ENCODE results near the gene ITGB2. TPM values are rescaled to one million over a fixed set of nuclear protein-coding genes. Genes with fewer than 3 reads are reported as not detected.
A peak's percentile ranks its signal among the peaks of the same experiment; 100 is the strongest.

ITGB2 gene
- total RNA-seq, 1 experiment from 2014 or later: 1.5 TPM

DNA sequence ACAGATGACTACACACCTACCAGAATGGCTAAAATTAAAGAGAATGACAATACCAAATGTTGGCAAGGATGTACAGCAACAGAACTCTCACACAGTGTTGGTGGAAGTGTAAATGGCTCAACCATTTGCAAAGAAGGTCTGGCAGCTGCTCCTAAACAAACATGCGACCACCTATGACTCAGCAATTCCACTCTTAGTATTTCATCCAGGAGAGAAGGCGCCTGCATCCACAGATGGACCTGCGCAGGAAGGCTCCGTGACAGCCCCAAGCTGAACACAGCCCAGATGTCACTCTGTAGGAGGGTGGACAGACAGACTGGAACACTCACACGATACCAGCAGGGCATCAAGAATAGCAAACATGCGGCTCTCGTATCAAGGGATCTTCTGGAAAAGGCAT lies 53.9 kb downstream of the ITGB2 start:
- ATAC-seq: no peak
- Histone ChIP-seq H3K4me2 (ENCODE audit: low read length) (peak overlapping the region; percentile 43), H3K9me3 (ENCODE audit: control insufficient read depth in 1 of 2, insufficient read depth in 1 of 2, low read depth in 1 of 2, low read length in 2 of 2) (no peaks in the 10 kb centered on the region), H3K27me3 (ENCODE audit: insufficient read depth, low read length) (no peaks in the 10 kb centered on the region), H3K79me2 (ENCODE audit: insufficient read depth, low read length) (peaks cover 91% of the 10 kb centered on the region), H3K27ac (ENCODE audit: low read depth, low read length) (no peak overlapping the region), H3K36me3 (ENCODE audit: control insufficient read depth in 1 of 2, insufficient read depth in 2 of 2, low read length in 2 of 2) (peaks cover 4 to 10% of the 10 kb centered on the region in 2 experiments; a peak in 3 of 4 replicates), H2AFZ (ENCODE audit: low read depth, low read length, poor library complexity, severe bottlenecking) (no peak overlapping the region), H3K4me3 (replicated peaks in 1 of 2; ENCODE audit: low read depth in 1 of 2, low read length in 2 of 2) (no peak overlapping the region), H3K4me1 (ENCODE audit: control insufficient read depth in 1 of 2, insufficient read depth in 2 of 2, low read length in 2 of 2) (peaks cover 42 to 54% of the 10 kb centered on the region in 2 experiments), H3K9me2 (ENCODE audit: insufficient read depth) (no peaks in the 10 kb centered on the region), H3K9ac (ENCODE audit: low read length) (peak overlapping the region; percentile 16; the same call in 1 of the 2 replicates), H4K20me1 (ENCODE audit: insufficient read depth) (no peaks in the 10 kb centered on the region)
- no peak for TF ChIP-seq EZH2 (IDR thresholded peaks at IDR 0.05)
- TF ChIP-seq, protein P1, sequence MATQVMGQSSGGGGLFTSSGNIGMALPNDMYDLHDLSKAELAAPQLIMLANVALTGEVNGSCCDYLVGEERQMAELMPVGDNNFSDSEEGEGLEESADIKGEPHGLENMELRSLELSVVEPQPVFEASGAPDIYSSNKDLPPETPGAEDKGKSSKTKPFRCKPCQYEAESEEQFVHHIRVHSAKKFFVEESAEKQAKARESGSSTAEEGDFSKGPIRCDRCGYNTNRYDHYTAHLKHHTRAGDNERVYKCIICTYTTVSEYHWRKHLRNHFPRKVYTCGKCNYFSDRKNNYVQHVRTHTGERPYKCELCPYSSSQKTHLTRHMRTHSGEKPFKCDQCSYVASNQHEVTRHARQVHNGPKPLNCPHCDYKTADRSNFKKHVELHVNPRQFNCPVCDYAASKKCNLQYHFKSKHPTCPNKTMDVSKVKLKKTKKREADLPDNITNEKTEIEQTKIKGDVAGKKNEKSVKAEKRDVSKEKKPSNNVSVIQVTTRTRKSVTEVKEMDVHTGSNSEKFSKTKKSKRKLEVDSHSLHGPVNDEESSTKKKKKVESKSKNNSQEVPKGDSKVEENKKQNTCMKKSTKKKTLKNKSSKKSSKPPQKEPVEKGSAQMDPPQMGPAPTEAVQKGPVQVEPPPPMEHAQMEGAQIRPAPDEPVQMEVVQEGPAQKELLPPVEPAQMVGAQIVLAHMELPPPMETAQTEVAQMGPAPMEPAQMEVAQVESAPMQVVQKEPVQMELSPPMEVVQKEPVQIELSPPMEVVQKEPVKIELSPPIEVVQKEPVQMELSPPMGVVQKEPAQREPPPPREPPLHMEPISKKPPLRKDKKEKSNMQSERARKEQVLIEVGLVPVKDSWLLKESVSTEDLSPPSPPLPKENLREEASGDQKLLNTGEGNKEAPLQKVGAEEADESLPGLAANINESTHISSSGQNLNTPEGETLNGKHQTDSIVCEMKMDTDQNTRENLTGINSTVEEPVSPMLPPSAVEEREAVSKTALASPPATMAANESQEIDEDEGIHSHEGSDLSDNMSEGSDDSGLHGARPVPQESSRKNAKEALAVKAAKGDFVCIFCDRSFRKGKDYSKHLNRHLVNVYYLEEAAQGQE (IDR thresholded peaks at IDR 0.05; ENCODE audit: low read depth): no peak
- TF ChIP-seq POLR2A (IDR thresholded peaks at IDR 0.05; ENCODE audit: borderline replicate concordance, extremely low read depth, insufficient read depth, insufficient read length): no peak
- TF ChIP-seq ZFX (IDR thresholded peaks at IDR 0.05): no peak
- TF ChIP-seq, protein P2, sequence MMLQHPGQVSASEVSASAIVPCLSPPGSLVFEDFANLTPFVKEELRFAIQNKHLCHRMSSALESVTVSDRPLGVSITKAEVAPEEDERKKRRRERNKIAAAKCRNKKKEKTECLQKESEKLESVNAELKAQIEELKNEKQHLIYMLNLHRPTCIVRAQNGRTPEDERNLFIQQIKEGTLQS (IDR thresholded peaks at IDR 0.05): no peak
- TF ChIP-seq CEBPB (IDR thresholded peaks at IDR 0.05; ENCODE audit: low read depth): no peak
- RAD21 ChIA-PET (ENCODE audit: low non-redundant PET in 1 of 2, low total read pairs in 2 of 2, uncharacterized antibody in 2 of 2, unreplicated experiment in 2 of 2): no interaction called here
- no TSS peak for BruUV-seq (replicated peaks)
- POLR2A ChIA-PET: no interaction called here
- CTCF ChIA-PET: no interaction called here
- intact Hi-C loops (cut with micrococcal nuclease): loop anchor here (5.0 kb wide), 1 partner anchor 89 kb away; no protein-coding TSS in a partner anchor
- no peak for DNase-seq (ENCODE audit: low read depth, low spot score)
